AG04450 (cell line): ENCODE results near the gene DUOX1. TPM values are rescaled to one million over a fixed set of nuclear protein-coding genes. Genes with fewer than 3 reads are reported as not detected.

Experiments used
- CTCF ChIA-PET: fragments of 300-600, 350-600 bp; formaldehyde crosslinking; extraction: SDS; loops from one replicate; lab custom pipeline; 2022; ENCODE audit warnings: antibody characterized with exemption, inconsistent platforms; lab: Charles Lee
- POLR2A ChIA-PET: fragments of 350-600 bp; formaldehyde crosslinking; extraction: SDS; loops from one replicate; lab custom pipeline; 2021; ENCODE audit warnings: antibody characterized with exemption, inconsistent platforms; lab: Yijun Ruan, JAX
- DNase-seq: peaks from one replicate; pipeline ENCODE4 v3.0.0-alpha.2; 2011; ENCODE audit warnings: low read depth, low spot score
- H3K27ac ChIP-seq: one replicate; pipeline ENCODE4 v1.5.1; 2012; ENCODE audit warnings: low read depth, low read length, control low read depth
- H3K27me3 ChIP-seq: one replicate; pipeline ENCODE4 v1.6.0; 2012; ENCODE audit warnings: low read length; ENCODE audit not compliant: control insufficient read depth, insufficient read depth
- H3K4me3 ChIP-seq: 2 replicates; pipeline ENCODE4 v1.5.1; 2011; ENCODE audit warnings: mild to moderate bottlenecking, low read depth, low read length, control low read depth
- H3K9me3 ChIP-seq: 2 replicates; pipeline ENCODE4 v1.5.1; 2012; ENCODE audit warnings: low read length; ENCODE audit not compliant: control insufficient read depth, insufficient read depth
- polyA plus RNA-seq: library from polyadenylated mRNA; depleted of rRNA; stranded (reverse); fragments of >200 nt; gene quantifications from 2 replicates; pipeline ENCODE4 v1.2.3, GENCODE V29; 2011
- TF ChIP-seq, protein P1 (sequence below): IDR thresholded peaks from 2 replicates; pipeline ENCODE4 v1.5.1; 2011; ENCODE audit warnings: low read depth, low read length, control low read depth, inconsistent platforms

Gene DUOX1
- polyA plus RNA-seq, 1 experiment, result not detected

- Histone ChIP-seq H3K27me3 (no peaks in the 10 kb centered on the region), H3K4me3 (no peak overlapping the region), H3K9me3 (no peaks in the 10 kb centered on the region), H3K27ac (no peak overlapping the region)
- DNase-seq, result no peak
- CTCF ChIA-PET, result interaction anchor here (3.8 to 6.4 kb wide), 2 partner anchors 16 to 20 kb away, joined by 16 to 27 read pairs; no protein-coding TSS in a partner anchor
- POLR2A ChIA-PET, result no interaction called here
- TF ChIP-seq, protein P1, sequence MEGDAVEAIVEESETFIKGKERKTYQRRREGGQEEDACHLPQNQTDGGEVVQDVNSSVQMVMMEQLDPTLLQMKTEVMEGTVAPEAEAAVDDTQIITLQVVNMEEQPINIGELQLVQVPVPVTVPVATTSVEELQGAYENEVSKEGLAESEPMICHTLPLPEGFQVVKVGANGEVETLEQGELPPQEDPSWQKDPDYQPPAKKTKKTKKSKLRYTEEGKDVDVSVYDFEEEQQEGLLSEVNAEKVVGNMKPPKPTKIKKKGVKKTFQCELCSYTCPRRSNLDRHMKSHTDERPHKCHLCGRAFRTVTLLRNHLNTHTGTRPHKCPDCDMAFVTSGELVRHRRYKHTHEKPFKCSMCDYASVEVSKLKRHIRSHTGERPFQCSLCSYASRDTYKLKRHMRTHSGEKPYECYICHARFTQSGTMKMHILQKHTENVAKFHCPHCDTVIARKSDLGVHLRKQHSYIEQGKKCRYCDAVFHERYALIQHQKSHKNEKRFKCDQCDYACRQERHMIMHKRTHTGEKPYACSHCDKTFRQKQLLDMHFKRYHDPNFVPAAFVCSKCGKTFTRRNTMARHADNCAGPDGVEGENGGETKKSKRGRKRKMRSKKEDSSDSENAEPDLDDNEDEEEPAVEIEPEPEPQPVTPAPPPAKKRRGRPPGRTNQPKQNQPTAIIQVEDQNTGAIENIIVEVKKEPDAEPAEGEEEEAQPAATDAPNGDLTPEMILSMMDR, result no peak
Observed at GRCh38 chr15:45183511-45183910, 53.7 kb downstream of the DUOX1 start.

DNA sequence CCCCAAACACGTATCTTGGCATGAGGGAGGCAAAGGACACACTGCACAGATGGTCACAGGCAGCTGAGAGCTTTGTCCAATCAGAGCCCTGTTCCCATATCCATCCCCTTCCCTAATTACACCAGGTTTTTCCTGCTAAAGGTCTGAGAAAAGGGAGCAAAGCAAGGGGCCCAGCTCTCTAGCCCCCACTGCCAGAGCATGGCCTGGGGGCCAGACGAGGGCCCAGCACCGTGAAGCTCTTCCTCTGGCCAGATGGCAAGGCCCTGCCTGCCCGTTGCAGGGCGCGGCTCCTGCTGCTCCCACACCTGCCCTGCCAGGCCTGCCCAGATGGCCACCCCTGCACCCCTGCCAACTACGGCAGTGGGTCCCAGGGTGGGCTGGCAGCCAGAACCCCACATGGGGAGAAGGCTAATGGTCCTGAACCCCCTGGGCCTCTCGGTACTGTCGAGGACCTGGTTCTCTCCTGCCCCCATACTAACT lies 54.8 kb downstream of the DUOX1 start:
- Histone ChIP-seq H3K4me3 (no peak overlapping the region), H3K9me3 (no peaks in the 10 kb centered on the region), H3K27ac (peak overlapping the region; percentile 2), H3K27me3 (no peaks in the 10 kb centered on the region)
- ChIA-PET CTCF (interaction anchor here (0.9 to 6.4 kb wide), 5 partner anchors 13 to 21 kb away, joined by 3 to 38 read pairs (median 16); no protein-coding TSS in a partner anchor), POLR2A (no interaction called here)
- TF ChIP-seq, protein P1, result no peak
- DNase-seq, result no peak

DNA sequence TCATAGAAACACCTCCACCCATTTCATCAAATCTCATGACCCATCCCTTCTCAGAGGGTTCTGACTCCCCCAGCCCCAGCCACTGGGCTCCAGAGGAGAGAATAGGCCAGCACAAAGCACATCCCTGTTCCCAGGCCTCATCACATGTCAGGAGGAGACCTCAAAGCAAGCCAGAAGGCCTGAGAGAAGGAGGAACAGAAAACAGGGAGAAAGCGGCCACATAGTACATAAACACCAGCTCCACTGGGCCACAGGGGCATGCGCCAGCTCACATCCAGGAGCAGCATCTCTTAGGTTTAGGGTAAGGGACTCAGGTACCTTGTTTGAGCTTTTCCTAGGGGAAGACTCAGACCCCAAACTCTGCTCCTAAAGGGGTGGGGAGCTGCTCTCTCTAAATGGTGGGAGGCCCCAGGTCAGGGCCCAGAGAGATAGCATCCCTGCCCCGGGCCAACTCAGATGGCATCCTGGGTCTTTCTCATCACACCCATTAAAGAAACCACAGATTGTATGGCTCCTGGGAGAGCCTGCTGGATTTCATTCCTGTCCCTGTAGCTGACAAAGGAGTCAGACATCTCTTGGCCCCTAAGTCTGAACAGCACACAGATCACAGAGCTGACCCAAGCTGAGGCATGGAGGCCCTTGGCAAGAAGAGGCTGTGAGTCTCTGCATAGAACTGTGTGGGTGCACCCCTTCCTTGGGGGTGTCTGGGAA lies 55.4 kb downstream of the DUOX1 start:
- TF ChIP-seq, protein P1, result no peak
- Histone ChIP-seq H3K27me3 (peaks cover 6% of the 10 kb centered on the region), H3K4me3 (no peak overlapping the region), H3K27ac (peak overlapping the region; percentile 2), H3K9me3 (no peaks in the 10 kb centered on the region)
- POLR2A ChIA-PET, result interaction anchor here (1.1 to 1.2 kb wide), 2 partner anchors 13 to 22 kb away, joined by 3 to 4 read pairs; no protein-coding TSS in a partner anchor
- DNase-seq, result no peak
- CTCF ChIA-PET, result interaction anchor here (1.4 to 5.2 kb wide), 6 partner anchors 13 to 215 kb away, joined by 3 to 38 read pairs (median 10); no protein-coding TSS in a partner anchor

DNA sequence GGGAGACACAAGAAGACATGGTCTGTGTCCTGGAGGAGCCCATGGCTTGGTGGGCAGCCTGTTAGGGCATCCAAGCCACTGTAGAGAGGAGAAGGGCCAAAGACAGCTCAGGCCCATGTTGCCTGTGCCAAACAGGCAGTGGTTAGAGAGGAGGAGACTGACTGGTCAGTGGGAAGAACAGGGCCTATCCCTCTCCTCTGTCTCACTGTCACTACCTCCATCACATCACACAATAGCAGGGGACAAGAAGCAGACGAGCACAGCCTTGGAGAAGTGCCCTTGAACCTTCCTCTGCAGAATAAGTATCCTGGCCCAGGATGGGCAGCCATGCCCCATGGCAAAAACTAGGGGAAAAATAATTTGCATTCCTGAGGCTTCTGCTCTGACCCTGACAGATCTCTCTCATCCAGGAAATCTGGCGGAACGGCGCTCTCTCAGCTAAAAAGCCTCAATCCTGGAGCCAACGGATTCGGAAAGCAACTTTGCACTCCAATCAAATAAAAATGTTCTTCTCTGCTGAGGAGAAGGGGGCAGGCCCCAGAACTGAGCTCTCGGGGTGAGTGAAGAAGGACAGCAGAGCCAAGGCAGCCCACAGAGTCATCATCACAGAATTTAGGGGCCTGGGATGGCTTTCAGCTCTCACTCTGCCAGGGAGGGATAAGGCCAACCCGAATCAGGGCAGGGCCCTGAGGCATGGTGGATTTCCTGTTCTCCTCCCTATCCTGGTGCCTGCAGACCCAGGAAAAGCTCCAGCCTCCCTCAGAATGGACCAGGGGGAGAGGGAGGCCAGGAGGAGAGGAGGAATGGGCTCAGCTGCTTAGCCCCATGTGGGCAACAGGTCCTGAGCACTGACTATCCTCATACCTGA lies 56.3 kb downstream of the DUOX1 start:
- DNase-seq, result no peak
- ChIA-PET POLR2A (interaction anchor here (0.5 to 1.2 kb wide), 3 partner anchors 11 to 23 kb away, joined by 3 to 6 read pairs (median 4); no protein-coding TSS in a partner anchor), CTCF (interaction anchor here (0.9 to 5.2 kb wide), 8 partner anchors 12 to 245 kb away, joined by 3 to 38 read pairs (median 6); no protein-coding TSS in a partner anchor)

More for the DNA sequence above, 56.3 kb downstream of the DUOX1 start:
- TF ChIP-seq, protein P1, result no peak
- Histone ChIP-seq H3K27me3 (peaks cover 14% of the 10 kb centered on the region), H3K9me3 (no peaks in the 10 kb centered on the region), H3K27ac (no peak overlapping the region), H3K4me3 (peak overlapping the region; percentile 76)
